Liver (tissue), 9 donors: ENCODE data around the gene KCNN3. TPM values are rescaled to one million over a fixed set of nuclear protein-coding genes. Genes with fewer than 3 reads are reported as not detected.
A peak's percentile ranks its signal among the peaks of the same experiment; 100 is the strongest.
"Not testable (repeated sequence)": the region's sequence is repeated elsewhere in the genome, so short reads cannot be mapped to it uniquely, and the experiment has no call there.

Source experiments
- DNase-seq: peaks from one replicate; pipeline ENCODE4 v3.0.0-alpha.2; 2017; ENCODE audit warnings: low spot score
- H3K27ac ChIP-seq, 2 donors: one replicate each; pipeline ENCODE4 v1.7.0; 2013; ENCODE audit warnings: inconsistent platforms in 2 of 2, low read length in 2 of 2, control low read depth in 1 of 2, low read depth in 1 of 2, mild to moderate bottlenecking in 1 of 2
- H3K27me3 ChIP-seq, 4 donors: one replicate each; pipeline versions ENCODE4 v1.6.1 to v1.7.0; 2013; ENCODE audit warnings: low read length in 3 of 4, inconsistent platforms in 1 of 4, mild to moderate bottlenecking in 1 of 4, moderate library complexity in 1 of 4; ENCODE audit not compliant: control insufficient read depth in 4 of 4, insufficient read depth in 4 of 4
- H3K36me3 ChIP-seq, 4 donors: one replicate each; pipeline versions ENCODE4 v1.6.1 to v1.7.0; 2013; ENCODE audit warnings: low read length in 3 of 4, mild to moderate bottlenecking in 3 of 4, low read depth in 1 of 4, moderate library complexity in 1 of 4; ENCODE audit not compliant: control insufficient read depth in 4 of 4, insufficient read depth in 3 of 4
- H3K4me1 ChIP-seq, 4 donors: one replicate each; pipeline versions ENCODE4 v1.6.1 to v1.7.0; 2013; ENCODE audit warnings: low read length in 3 of 4, mild to moderate bottlenecking in 3 of 4, moderate library complexity in 1 of 4; ENCODE audit not compliant: control insufficient read depth in 4 of 4, insufficient read depth in 4 of 4
- H3K4me3 ChIP-seq, 3 donors: one replicate each; pipeline versions ENCODE4 v1.6.1 to v1.7.0; 2013; ENCODE audit warnings: low read length in 3 of 3, control low read depth in 1 of 3, low read depth in 1 of 3, mild to moderate bottlenecking in 1 of 3
- H3K9ac ChIP-seq, 2 donors: one replicate each; pipeline ENCODE4 v1.7.0; 2013; ENCODE audit warnings: low read length in 2 of 2, mild to moderate bottlenecking in 2 of 2, moderate library complexity in 2 of 2, control low read depth in 1 of 2, low read depth in 1 of 2
- H3K9me3 ChIP-seq, 4 donors: one replicate each; pipeline versions ENCODE4 v1.6.1 to v1.7.0; 2013; ENCODE audit warnings: low read length in 3 of 4; ENCODE audit not compliant: control insufficient read depth in 4 of 4
- FOXA1 ChIP-seq: IDR thresholded peaks from 2 replicates; pipeline ENCODE4 v1.6.1; 2016; ENCODE audit warnings: antibody characterized with exemption
- FOXA2 ChIP-seq: IDR thresholded peaks from 2 replicates; pipeline ENCODE4 v1.6.1; 2016; ENCODE audit warnings: antibody characterized with exemption
- GABPA ChIP-seq, 2 donors: IDR thresholded peaks in 1 of 2; conservative IDR thresholded peaks in 1 of 2; 2 replicates each; pipeline ENCODE4 v1.6.1; 2016; ENCODE audit warnings: antibody characterized with exemption in 2 of 2, mild to moderate bottlenecking in 1 of 2, moderate library complexity in 1 of 2
- HNF4A ChIP-seq, 2 donors: conservative IDR thresholded peaks; 2 replicates each; pipeline ENCODE4 v1.6.1; 2016; ENCODE audit warnings: antibody characterized with exemption in 2 of 2, mild to moderate bottlenecking in 2 of 2
- HNF4G ChIP-seq: IDR thresholded peaks from 2 replicates; pipeline ENCODE4 v1.6.1; 2016; ENCODE audit warnings: antibody characterized with exemption
- JUND ChIP-seq, 2 donors: IDR thresholded peaks; 2 replicates each; pipeline ENCODE4 v1.6.1; 2016; ENCODE audit warnings: antibody characterized with exemption in 2 of 2
- RAD21 ChIP-seq, 2 donors: IDR thresholded peaks; 2 replicates each; pipeline ENCODE4 v1.6.1; 2016; ENCODE audit warnings: antibody characterized with exemption in 2 of 2, mild to moderate bottlenecking in 2 of 2
- RXRA ChIP-seq, 2 donors: IDR thresholded peaks; 2 replicates each; pipeline ENCODE4 v1.6.1; 2017 to 2018; ENCODE audit warnings: antibody characterized with exemption in 2 of 2, mild to moderate bottlenecking in 1 of 2
- SP1 ChIP-seq: IDR thresholded peaks from 2 replicates; pipeline ENCODE4 v1.6.1; 2018; ENCODE audit warnings: antibody characterized with exemption, mild to moderate bottlenecking
- TAF1 ChIP-seq: conservative IDR thresholded peaks from 2 replicates; pipeline ENCODE4 v1.6.1; 2016; ENCODE audit warnings: antibody characterized with exemption, mild to moderate bottlenecking
- WGBS: extraction: QIAGEN DNeasy Blood & Tissue Kit; methylation state at CpG from one replicate; pipeline ENCODE4 v1.1.7; 2013; 5-methylcytosine and 5-hydroxymethylcytosine counted together
- polyA plus RNA-seq, 2 donors: library from polyadenylated mRNA; stranded (reverse) in 1 of 2; unstranded in 1 of 2; fragments of 200-250 nt in 1 of 2; fragments of >200 nt in 1 of 2; fragmentation: Nextera tagmentation in 1 of 2; extraction: Ambion mirVana in 1 of 2; gene quantifications; one replicate each; pipeline versions ENCODE4 v1.2.1 to v1.2.3, GENCODE V29; 2013 to 2015
- total RNA-seq, 2 donors: library from RNA; depleted of rRNA; stranded (reverse); fragments of >200 nt; gene quantifications; one replicate each; pipeline ENCODE4 v1.2.3, GENCODE V29; 2014
- TF ChIP-seq, protein P1 (sequence below): fragments of 150-350 bp; IDR thresholded peaks from 2 replicates; pipeline ENCODE4 v1.5.1; 2017; ENCODE audit warnings: improper control_type of control experiment, low read depth, low read length; ENCODE audit not compliant: missing input control
- TF ChIP-seq, protein P2 (sequence below): IDR thresholded peaks from 2 replicates; pipeline ENCODE4 v1.6.1; 2016; ENCODE audit warnings: antibody characterized with exemption
- TF ChIP-seq, protein P3 (sequence below): IDR thresholded peaks from 2 replicates; pipeline ENCODE4 v1.6.1; 2016; ENCODE audit warnings: antibody characterized with exemption
- donor health status: healthy.
- donor health status: healthy.
- donor health status: healthy.
- donor health status: healthy.
- donor health status: healthy.

The KCNN3 gene
- total and polyA plus RNA-seq, 4 donors: 0.09 to 0.68 (median 0.15) TPM

DNA sequence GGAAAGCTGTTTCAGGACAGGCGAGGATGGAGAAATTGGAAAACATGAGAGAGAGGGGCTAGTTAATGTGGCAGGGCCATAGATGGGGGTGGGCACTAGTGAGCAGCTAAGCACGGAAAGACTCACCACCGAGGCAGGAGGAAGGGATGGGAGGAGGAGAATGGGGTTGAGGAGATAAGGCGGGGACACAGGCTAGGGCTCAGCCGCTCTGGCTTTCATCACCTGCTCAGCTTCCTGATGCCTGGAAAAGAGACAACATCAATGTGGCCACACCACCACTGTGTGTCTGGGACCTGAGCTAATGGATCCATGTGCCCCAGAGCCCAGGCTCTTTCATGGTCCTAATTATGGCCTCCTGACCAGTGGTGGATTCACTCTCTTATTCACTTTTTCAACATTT, 38.9 kb upstream of the KCNN3 start:
- Histone ChIP-seq H3K9me3 (no peaks in the 10 kb centered on the region), H3K27ac (no peak overlapping the region), H3K36me3 (no peaks in the 10 kb centered on the region), H3K9ac (no peak overlapping the region), H3K4me1 (no peaks in the 10 kb centered on the region), H3K4me3 (no peak overlapping the region), H3K27me3 (no peaks in the 10 kb centered on the region)
- DNase-seq: no peak
- WGBS: 90% methylated on average over 5 of the region's 5 CpGs
- no peak for TF ChIP-seq HNF4G
- TF ChIP-seq FOXA2: no peak
- no peak for TF ChIP-seq RAD21 (IDR thresholded peaks at IDR 0.05)
- no peak for TF ChIP-seq FOXA1
- TF ChIP-seq SP1: no peak
- TF ChIP-seq GABPA (IDR thresholded peaks at IDR 0.05 in 1 of 2, conservative IDR thresholded peaks at IDR 0.05 in 1 of 2): no peak
- TF ChIP-seq, protein P1, sequence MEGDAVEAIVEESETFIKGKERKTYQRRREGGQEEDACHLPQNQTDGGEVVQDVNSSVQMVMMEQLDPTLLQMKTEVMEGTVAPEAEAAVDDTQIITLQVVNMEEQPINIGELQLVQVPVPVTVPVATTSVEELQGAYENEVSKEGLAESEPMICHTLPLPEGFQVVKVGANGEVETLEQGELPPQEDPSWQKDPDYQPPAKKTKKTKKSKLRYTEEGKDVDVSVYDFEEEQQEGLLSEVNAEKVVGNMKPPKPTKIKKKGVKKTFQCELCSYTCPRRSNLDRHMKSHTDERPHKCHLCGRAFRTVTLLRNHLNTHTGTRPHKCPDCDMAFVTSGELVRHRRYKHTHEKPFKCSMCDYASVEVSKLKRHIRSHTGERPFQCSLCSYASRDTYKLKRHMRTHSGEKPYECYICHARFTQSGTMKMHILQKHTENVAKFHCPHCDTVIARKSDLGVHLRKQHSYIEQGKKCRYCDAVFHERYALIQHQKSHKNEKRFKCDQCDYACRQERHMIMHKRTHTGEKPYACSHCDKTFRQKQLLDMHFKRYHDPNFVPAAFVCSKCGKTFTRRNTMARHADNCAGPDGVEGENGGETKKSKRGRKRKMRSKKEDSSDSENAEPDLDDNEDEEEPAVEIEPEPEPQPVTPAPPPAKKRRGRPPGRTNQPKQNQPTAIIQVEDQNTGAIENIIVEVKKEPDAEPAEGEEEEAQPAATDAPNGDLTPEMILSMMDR: no peak
- no peak for TF ChIP-seq TAF1
- no peak for TF ChIP-seq HNF4A (conservative IDR thresholded peaks at IDR 0.05)
- no peak for TF ChIP-seq RXRA (IDR thresholded peaks at IDR 0.05)
- TF ChIP-seq, protein P2, sequence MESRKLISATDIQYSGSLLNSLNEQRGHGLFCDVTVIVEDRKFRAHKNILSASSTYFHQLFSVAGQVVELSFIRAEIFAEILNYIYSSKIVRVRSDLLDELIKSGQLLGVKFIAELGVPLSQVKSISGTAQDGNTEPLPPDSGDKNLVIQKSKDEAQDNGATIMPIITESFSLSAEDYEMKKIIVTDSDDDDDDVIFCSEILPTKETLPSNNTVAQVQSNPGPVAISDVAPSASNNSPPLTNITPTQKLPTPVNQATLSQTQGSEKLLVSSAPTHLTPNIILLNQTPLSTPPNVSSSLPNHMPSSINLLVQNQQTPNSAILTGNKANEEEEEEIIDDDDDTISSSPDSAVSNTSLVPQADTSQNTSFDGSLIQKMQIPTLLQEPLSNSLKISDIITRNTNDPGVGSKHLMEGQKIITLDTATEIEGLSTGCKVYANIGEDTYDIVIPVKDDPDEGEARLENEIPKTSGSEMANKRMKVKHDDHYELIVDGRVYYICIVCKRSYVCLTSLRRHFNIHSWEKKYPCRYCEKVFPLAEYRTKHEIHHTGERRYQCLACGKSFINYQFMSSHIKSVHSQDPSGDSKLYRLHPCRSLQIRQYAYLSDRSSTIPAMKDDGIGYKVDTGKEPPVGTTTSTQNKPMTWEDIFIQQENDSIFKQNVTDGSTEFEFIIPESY: no peak
- TF ChIP-seq, protein P3, sequence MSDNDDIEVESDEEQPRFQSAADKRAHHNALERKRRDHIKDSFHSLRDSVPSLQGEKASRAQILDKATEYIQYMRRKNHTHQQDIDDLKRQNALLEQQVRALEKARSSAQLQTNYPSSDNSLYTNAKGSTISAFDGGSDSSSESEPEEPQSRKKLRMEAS: no peak
- no peak for TF ChIP-seq JUND (IDR thresholded peaks at IDR 0.05)

DNA sequence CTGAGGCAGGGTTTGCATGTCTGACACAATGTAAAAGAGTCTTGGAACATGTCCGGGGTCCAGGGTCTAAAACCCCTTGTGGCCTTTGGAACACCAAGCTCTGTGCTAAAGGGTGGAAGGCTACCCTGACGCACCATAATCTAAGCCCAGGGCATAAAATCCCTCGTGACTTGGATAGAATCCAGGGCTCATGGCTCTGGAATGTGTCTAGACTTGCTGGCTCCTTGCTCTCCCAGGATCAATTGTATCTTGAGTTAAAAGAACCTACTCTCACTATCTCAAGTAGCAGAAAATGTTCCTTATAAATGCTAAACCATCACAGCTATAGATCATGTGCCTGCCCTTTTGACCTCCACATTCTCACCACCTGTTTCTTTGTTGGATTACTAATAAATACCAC, 38.0 kb upstream of the KCNN3 start:
- H3K4me1 ChIP-seq, H3K4me3 ChIP-seq, DNase-seq, H3K9ac ChIP-seq, H3K9me3 ChIP-seq, H3K36me3 ChIP-seq, H3K27me3 ChIP-seq, H3K27ac ChIP-seq: not testable (repeated sequence)
- 64% methylated on average over 3 of the region's 3 CpGs for WGBS

DNA sequence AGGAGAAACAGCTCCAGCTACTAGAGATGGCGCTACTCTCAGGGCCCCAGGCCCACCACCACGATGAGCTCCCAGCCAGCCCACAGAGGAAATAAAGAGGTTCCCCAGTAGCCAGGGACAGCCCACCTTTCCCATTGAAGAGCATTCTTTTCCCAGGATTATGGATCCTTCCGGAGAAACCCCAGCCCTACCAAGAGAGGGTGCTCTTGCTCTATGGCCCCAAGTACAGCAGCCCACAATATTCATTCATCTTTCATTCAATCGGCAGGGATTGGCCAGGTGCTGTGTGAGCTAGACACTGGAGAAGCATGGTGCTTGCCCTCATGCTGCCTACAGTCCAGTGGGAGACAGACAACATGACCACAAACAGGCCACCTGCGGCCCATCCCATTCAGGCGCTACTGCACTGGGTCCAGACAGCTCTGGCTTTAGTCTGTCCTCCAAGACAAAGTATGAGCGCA, 36.6 kb upstream of the KCNN3 start:
- Histone ChIP-seq H3K36me3 (no peaks in the 10 kb centered on the region), H3K9me3 (no peaks in the 10 kb centered on the region), H3K27ac (no peak overlapping the region), H3K4me3 (no peak overlapping the region), H3K27me3 (no peaks in the 10 kb centered on the region), H3K4me1 (no peaks in the 10 kb centered on the region), H3K9ac (no peak overlapping the region)
- 71% methylated on average over 7 of the region's 7 CpGs for WGBS
- DNase-seq: no peak
- TF ChIP-seq SP1: no peak
- TF ChIP-seq RAD21 (IDR thresholded peaks at IDR 0.05): peak; percentile 90 to 94
- TF ChIP-seq, protein P1: peak; percentile 71
- no peak for TF ChIP-seq HNF4A (conservative IDR thresholded peaks at IDR 0.05)
